ENCODE measurements around the gene VGLL4.

Gene VGLL4

GRCh38 chr3:11552289-11553264 is 91.1 kb downstream of the VGLL4 start:
- no peaks in the 10 kb centered on the region for H3K79me2 ChIP-seq (ENCODE audit: insufficient read depth, low read depth)
- H3K4me3 ChIP-seq (IDR thresholded peaks at IDR 0.05; ENCODE audit: insufficient read depth, low read depth, low read length) = no peak overlapping the region
- TF ChIP-seq CTCF (conservative IDR thresholded peaks at IDR 0.05; ENCODE audit: low read depth, low read length) = no peak
- no peaks in the 10 kb centered on the region for H4K20me1 ChIP-seq (ENCODE audit: insufficient read depth)
- H3K36me3 ChIP-seq (ENCODE audit: insufficient read depth) = no peaks in the 10 kb centered on the region
- H3K4me2 ChIP-seq = no peak overlapping the region
- H3K9ac ChIP-seq = no peak overlapping the region
- H2AFZ ChIP-seq (ENCODE audit: low read depth) = no peak overlapping the region
- no peaks in the 10 kb centered on the region for H3K4me1 ChIP-seq (ENCODE audit: low read depth, poor library complexity, severe bottlenecking)
- H3K27ac ChIP-seq = no peak overlapping the region
- no peaks in the 10 kb centered on the region for H3K27me3 ChIP-seq (ENCODE audit: insufficient read depth, low read depth)

GRCh38 chr3:11551036-11551435 is 92.7 kb downstream of the VGLL4 start:
- Histone ChIP-seq H3K9ac (no peak overlapping the region), H4K20me1 (ENCODE audit: insufficient read depth) (no peaks in the 10 kb centered on the region), H3K79me2 (ENCODE audit: insufficient read depth, low read depth) (no peaks in the 10 kb centered on the region), H2AFZ (ENCODE audit: low read depth) (no peak overlapping the region), H3K4me1 (ENCODE audit: low read depth, poor library complexity, severe bottlenecking) (no peaks in the 10 kb centered on the region), H3K27me3 (ENCODE audit: insufficient read depth, low read depth) (no peaks in the 10 kb centered on the region), H3K36me3 (ENCODE audit: insufficient read depth) (no peaks in the 10 kb centered on the region), H3K4me2 (no peak overlapping the region), H3K4me3 (IDR thresholded peaks at IDR 0.05; ENCODE audit: insufficient read depth, low read depth, low read length) (no peak overlapping the region), H3K27ac (no peak overlapping the region)
- TF ChIP-seq CTCF (conservative IDR thresholded peaks at IDR 0.05; ENCODE audit: low read depth, low read length) = no peak

- Histone ChIP-seq H3K9ac (no peak overlapping the region), H3K27me3 (ENCODE audit: insufficient read depth, low read depth) (no peaks in the 10 kb centered on the region), H3K36me3 (ENCODE audit: insufficient read depth) (no peaks in the 10 kb centered on the region), H4K20me1 (ENCODE audit: insufficient read depth) (no peaks in the 10 kb centered on the region), H3K4me1 (ENCODE audit: low read depth, poor library complexity, severe bottlenecking) (no peaks in the 10 kb centered on the region), H3K79me2 (ENCODE audit: insufficient read depth, low read depth) (no peaks in the 10 kb centered on the region), H3K4me2 (no peak overlapping the region), H2AFZ (ENCODE audit: low read depth) (no peak overlapping the region), H3K27ac (no peak overlapping the region), H3K4me3 (IDR thresholded peaks at IDR 0.05; ENCODE audit: insufficient read depth, low read depth, low read length) (no peak overlapping the region)
- TF ChIP-seq CTCF (conservative IDR thresholded peaks at IDR 0.05; ENCODE audit: low read depth, low read length) = no peak
Measured at GRCh38 chr3:11549580-11550140, 94.1 kb downstream of the VGLL4 start.

GRCh38 chr3:11548721-11549131 is 95.0 kb downstream of the VGLL4 start:
- H3K36me3 ChIP-seq (ENCODE audit: insufficient read depth) = no peaks in the 10 kb centered on the region
- H3K79me2 ChIP-seq (ENCODE audit: insufficient read depth, low read depth) = no peaks in the 10 kb centered on the region
- H3K27me3 ChIP-seq (ENCODE audit: insufficient read depth, low read depth) = no peaks in the 10 kb centered on the region
- no peak overlapping the region for H3K4me2 ChIP-seq
- H3K27ac ChIP-seq = no peak overlapping the region
- TF ChIP-seq CTCF (conservative IDR thresholded peaks at IDR 0.05; ENCODE audit: low read depth, low read length) = no peak
- no peaks in the 10 kb centered on the region for H4K20me1 ChIP-seq (ENCODE audit: insufficient read depth)
- H2AFZ ChIP-seq (ENCODE audit: low read depth) = no peak overlapping the region
- no peak overlapping the region for H3K9ac ChIP-seq
- no peaks in the 10 kb centered on the region for H3K4me1 ChIP-seq (ENCODE audit: low read depth, poor library complexity, severe bottlenecking)
- no peak overlapping the region for H3K4me3 ChIP-seq (IDR thresholded peaks at IDR 0.05; ENCODE audit: insufficient read depth, low read depth, low read length)

Measured in KMS-11 (cell line).